Activated naive CD4-positive, alpha-beta T cell (primary cell): ENCODE measurements around the gene RBBP8.
"Not testable (repeated sequence)": the region's sequence is repeated elsewhere in the genome, so short reads cannot be mapped to it uniquely, and the experiment has no call there.

Experiments
- DNase-seq, 4 experiments: peaks; one replicate each; lab custom pipeline; 2025; lab: John Stamatoyannopoulos, UW

Gene RBBP8

DNA sequence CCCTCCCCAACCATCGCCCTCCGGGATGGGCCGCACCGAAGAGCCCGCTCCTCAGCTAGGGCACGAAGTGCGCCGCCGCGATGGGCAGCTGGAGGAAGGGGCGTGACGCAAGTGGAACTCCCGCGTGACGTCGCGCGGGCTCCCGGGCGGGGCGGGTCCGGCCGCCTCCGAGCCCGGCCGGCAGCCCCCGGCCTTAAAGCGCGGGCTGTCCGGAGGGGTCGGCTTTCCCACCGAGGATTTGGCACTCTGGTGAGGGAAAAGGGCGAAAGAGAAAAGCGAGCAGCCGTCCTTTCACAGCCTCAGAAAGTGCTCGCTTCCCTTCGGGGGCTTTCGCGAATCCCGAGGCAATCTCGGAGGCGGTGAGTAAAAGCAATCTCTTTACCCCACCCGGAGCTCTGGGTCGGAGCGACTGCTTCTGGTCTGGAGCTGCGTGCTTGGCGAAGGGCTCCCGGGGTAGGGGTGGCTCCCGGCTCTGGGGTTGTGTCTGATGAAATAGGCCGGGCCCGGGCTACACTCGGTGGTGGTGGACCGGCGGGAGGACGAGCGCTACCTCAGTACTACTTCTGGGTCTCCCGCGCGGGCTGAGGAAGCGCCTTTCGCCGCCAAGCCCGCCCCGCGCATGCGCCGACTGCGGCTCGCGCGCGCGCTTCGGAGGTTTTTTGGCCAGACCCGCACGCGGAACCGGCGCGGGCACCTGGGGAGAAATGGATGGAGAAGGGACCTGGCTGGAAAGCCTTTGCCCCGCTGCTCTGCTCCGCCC, at the start of gene RBBP8:
TSS of gene RBBP8 (plus strand) at position 123 of the 760 bp plus-strand sequence. CDS start 3,524 bp downstream, outside the sequence.
- peak; percentile 48 to 67 (median 53) for DNase-seq

DNA sequence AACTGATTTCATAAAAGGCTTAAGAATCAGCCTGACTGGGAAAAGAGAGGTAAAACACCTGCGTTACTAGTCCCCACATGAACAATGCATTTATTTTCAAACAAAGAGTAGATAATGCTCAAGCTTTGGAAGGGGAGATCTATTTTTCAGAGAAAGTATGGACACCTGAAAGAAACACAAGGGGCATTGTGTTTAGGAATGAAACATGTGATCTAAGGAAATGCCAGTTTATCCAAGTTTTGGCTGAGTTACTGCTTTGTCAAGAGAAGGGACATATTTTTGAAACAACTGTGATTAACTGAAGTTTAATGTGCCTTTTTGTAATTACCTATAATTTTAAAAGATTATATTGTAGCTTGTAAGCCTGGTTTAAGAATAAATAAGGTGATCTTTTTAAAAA, 49.3 kb upstream of the RBBP8 start:
- DNase-seq = no peak

DNA sequence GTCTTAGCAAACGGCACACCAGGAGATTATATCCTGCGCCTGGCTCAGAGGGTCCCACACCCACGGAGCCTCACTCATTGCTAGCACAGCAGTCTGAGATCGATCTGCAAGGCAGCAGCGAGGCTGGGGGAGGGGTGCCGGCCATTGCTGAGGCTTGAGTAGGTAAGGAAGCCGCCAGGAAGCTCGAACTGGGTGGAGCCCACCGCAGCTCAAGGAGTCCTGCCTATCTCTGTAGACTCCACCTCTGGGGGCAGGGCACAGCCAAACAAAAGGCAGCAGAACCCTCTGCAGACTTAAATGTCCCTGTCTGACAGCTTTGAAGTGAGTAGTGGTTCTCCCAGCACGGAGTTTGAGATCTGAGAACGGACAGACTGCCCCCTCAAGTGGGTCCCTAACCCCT, 47.4 kb upstream of the RBBP8 start:
- DNase-seq = not testable (repeated sequence)

DNA sequence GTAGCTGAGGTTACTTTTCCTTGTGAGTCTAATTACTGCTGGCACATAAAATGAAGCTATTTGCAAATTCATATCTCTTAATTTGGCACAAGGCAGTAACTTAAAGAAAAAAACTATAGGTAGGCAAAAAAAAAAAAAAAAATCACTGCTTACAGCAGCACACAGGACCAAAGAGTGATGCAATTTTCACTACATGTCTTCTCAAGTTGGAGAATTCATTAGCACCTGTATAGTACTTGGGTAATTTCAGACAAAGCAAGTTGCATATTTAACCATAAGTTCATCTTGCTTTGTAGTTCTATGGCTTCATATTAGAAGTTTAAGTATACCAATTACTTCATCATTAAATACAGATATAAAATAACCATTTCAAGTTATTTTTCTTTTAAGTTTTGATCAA, 33.7 kb upstream of the RBBP8 start:
- DNase-seq = no peak

DNA sequence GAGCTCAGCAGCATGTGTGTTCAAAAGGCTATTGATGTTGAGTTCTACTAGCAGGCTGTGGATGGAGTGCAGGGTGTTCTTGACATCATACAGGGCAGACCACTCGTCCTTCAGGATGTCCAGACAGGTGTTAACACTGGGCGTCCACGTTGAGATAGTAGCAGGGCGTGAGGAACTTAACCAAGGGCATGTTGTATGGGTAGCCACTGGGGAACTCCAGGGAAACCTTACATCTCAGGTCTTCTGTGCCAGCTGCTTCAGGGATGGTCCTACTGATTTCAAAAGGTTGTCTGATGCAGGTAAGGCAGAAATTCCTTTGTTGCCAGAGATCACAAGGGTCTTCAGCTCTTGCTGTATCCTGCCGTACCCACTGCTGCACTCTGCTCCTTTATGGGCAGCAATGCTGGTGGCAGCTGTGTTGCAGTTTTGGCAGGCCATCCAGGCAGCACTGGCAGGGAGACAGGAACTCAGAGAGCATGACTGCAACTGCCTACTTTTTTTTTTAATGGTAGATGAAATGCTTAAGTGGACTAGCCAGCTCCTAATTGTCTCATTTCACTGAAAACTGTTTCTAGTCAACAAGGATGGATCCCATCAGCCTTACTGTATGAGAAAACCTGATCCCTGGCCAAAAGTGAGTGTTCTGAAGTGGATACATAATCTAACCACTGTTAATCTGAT, 32.4 kb upstream of the RBBP8 start:
- DNase-seq = no peak

DNA sequence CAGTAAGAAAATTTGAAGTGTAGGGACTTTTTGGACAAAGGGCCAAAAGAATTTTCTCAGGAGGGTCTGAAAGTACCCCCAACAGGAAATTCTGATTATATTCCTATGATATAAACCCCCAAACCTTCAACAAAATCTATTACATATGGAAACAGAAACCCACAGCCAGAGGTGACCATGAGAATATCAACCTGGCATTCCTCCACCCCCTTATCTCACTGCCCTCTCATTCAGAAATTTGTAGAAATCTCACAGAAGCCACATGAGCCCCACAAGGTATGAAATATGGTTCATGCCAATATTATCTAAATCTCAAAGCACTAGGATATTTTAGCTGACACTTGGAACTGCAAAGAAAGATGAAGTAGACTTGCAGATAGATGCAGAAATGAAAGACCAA, 31.0 kb upstream of the RBBP8 start:
- DNase-seq = no peak

DNA sequence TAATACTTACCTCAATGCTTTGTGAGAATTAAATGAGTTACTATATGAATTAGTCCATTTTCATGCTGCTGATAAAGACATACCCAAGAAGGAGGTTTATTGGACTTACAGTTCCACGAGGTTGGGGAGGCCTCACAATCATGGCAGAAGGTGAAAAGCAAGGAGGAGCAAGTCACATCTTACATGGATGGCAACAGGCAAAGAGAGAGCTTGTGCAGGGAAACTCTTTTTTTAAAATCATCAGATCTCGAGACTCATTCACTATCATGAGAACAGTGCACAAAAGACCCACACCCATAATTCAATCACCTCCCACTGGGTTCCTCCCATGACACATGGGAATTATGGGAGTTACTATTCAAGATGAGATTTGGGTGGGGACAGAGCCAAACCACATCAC, 29.9 kb upstream of the RBBP8 start:
- DNase-seq = not testable (repeated sequence)

DNA sequence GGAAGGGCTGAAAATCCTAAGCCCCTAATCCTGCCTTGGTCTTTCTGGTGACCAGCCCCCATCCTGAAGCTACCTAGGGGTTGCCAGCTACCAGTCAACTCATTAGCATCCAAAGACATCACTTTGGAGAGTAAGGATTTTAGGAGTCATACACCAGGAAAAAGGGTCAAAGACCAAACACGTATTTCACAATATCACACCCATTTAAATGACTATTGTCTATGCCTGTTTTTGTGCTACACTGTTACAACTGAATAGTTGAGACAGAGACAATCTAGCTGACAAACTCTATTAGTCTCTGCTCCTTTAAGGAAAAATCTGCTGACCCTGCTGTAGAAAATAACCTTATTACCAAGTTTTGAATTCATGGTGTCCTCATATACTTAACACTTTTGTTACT, 21.0 kb upstream of the RBBP8 start:
- no peak for DNase-seq

DNA sequence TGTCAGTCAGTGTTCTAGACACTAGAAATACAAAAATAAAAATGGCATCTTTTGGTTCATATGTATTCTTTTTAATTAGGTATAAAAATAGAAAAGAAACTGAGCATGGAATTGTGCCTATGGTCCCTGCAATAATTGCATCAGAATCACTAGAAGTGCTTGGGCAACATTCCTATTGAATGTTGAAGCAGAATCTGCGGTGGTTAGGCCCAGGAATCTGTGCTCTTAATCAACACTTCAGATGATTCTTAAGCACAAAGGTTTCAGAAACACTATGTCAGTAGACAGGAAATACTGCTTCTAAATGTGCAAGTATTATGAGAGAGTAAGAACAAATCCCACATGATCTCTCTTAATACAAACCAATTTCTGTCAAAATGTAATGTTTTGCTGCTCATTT, 20.3 kb upstream of the RBBP8 start:
- DNase-seq = no peak

DNA sequence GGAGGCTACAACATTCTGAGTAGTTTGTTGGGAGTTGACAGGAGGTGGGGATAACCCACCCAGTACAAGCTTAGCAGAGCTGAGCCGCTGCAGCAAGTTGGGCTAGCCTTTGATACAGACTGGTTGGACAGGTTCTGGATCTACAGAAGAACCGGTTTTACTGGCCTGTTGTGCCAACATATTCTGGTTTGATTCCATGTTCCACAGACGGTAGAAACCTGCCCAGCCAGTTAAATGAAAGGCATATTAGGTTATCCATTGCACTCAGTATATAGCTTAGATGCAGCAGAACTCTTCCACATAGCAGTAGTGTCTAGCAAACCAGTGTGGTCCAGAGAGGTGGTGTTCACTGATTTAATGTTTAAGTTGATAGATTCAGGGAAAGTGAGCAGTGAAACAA, 19.3 kb upstream of the RBBP8 start:
- DNase-seq = no peak

DNA sequence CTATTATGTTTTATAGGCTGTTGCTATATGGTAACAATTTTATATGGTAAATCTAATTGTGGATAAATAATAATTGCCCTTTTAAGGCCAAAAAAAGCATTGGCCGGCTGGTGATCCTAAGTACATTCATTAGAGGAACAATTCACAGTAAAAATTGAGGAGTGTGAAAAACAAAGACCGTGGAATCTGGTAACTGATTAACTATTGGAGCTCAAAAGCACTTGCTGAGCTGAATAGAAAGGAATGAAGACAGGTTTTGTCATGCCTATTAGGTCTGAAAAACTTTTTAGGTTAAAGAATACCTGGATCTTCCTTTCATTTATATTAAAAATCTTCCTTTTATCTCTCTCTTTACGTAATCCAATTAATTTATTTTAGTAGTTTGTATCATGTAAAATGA, 18.5 kb upstream of the RBBP8 start:
- no peak for DNase-seq

DNA sequence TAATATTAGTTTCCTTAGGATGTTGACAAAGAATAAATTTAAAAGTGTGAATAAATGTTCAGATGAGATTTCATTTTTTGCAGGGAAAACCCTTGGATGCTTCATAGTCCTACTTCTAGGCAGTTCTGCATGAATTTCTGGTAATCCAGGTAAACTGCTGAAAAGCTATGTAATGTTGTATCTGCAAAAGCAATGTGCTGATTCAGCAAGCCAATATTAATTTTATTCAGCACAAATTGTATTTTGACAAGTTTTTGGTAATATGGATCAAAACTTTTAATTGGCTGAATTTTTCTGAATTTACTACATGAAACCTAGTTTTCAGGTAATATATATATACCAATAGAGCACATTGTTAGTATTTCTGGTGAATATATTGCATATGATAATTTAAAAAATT, 17.8 kb upstream of the RBBP8 start:
- no peak for DNase-seq

DNA sequence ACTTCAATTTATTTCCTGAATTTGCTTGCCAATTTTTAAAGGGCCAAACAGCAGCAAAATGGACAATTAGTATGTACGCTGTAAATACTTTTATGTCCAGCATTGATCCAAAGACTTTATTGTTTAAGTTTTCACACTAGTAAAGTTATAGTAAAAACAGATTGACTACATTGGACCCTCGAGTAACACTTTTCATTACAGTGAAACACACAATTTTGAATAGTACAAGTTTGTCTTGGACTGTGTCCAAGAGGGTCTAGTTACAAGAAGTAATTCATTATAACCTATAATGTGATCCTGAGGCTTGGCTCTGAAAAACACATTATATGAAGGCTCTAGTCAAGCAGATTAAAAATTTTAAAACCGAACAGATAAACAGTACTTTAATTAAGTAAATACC, 11.4 kb upstream of the RBBP8 start:
- DNase-seq = no peak

DNA sequence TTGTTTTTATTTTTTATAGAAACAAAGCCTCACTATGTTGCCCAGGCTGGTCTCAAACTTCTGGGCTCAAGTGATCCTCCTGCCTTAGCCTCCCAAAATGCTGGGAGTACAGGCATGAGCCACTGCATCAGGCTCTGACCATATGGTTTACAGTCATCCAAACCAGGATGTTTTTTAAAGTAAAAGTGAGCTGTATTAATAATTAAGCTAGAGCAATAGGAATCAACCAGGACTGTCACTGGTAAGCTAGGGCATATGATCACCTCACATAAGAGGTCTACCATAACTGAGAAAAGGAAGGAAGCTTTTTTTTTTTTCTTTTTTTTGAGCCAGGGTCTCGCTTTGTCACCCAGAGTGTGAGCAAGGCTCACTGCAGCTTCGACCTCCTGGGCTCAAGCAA, 8.5 kb upstream of the RBBP8 start:
- DNase-seq = no peak

DNA sequence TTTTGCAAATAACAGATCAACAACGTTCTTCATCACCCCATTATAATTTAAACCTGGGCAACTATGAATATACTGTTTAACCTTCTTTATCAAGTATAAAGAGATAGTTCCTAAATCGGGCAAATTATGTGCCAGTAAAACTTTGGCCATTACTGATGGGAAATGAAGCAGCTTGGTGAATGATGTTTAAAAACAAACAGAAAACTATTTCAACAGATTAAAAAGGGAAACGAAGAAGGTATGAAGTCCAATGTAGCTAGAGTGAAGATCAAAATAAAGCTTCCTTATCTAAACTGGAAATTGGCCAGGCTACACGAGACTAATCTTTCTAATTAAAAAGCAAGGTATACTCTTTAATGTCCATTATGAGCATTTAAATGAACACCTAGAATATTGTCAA, 6.7 kb upstream of the RBBP8 start:
- DNase-seq = no peak

DNA sequence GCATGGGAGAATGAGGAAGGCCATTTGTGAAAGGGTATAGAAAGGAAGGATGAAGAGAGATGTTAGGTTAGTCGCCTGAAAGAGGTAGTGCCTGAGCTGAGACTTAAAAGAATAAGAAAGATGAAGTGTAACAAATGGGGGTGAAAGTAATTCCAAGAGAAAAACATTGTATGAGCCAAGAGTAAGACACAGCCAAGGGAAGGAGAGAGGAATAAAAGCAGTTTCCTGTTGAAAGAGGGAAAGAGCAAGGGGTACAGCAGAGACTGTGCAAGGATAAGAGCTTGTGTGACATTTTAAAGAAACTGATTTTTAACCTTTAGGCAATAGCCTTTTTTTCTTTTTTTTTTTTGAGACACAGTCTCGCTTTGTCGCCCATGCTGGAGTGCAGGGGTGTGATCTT, 4.8 kb upstream of the RBBP8 start:
- no peak for DNase-seq

DNA sequence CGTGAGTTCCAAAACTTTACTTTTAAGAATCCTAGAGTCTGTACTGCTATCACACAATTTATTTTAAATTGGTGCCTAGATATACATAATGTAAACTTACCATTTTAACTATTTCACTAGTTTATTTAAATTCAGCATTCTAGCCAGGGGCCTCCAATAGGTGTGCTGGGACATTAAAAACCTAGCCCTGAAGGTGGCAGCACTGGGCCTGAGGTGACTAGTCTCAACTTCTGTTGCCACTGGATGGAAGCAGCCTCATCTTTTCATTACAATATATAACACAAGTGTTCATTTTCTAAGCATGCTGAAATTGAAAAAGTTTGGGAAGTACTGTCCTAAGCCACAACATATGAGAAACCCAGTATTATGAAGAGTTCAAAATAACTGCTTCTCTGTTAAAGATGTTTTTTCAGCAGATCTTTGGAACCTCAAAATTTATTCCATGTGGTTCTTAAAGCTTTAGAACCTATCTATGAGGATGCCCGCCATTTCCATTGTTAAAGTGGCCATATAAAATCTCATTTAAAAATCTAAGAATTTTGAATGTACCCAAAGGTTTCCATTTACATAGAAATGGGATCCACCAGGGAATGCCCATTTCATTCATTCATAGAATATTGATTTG, 2.9 kb upstream of the RBBP8 start:
- DNase-seq = peak; percentile 21 to 68 (median 46)

DNA sequence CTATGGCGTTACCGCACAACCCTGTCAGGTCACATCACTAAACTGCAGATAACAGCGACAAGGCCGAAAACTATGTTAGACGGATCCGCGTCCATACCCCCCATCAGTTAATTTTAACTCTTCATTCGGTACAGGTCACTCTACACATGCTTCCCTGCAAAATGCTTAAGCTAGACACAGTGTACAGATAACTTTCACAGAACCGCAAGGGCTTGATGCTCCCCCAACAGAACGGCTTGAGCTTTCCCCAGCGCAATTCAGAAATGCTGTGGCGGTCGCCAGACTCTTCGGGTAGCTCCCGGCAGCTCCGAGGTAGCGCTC, 283 bp upstream of the RBBP8 start:
- no peak for DNase-seq

DNA sequence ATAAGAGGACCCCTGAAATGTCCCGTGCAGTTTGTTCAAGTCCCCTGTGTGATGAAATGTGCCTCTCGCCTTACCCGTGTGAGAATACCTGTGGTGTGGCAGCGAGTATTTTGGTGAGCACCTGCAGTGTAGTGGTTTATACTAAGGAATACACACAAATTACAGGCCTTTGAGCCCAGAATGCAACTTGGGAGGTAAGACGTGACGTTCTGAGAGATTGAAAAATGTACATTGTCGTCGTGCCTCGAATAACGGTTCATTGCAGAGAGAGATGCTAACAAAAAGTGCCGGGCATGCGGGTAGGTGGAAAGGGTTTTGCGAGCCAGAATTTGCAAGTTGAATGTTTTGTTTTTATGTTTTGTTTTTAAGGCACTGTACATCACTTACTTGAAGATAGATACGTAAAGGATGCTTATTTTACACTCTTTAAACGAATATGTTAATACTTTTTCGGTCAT, 867 bp downstream of the RBBP8 start:
- DNase-seq = no peak

DNA sequence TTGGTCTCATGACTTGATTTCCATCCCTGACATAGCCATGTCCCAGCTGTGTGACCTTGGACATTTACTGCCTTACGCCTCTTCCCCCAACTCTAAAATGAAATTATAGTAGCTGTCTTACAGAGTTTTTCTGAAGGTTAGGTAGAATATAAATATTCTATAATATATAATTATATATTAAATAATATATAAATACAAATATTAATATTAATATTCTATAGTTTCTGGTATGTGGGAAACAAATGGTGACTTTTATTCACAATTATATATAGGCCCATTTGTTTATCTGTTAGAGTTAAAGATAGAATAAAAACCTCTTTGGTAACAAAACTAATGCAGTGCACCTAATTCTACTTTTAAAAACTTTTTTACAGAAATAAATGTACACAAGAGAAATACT, 1.7 kb downstream of the RBBP8 start:
- no peak for DNase-seq

DNA sequence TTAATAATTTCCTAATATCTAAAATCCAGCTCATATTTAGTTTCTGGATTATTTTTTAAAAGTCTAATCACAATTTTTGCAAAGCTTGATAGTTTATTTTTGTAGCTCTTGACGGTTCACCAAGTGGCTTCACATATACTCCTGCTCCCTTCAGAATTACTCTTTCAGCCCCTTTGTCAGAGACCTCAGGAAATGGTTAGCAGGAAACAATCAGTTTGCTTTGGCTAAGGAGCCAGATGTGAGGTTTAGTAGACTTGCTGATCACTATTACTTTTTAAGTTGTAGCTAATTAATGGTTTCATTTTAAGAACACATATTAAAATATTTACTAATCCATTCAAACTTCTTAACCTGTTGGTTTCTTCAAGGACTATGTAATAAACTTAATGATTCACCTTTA, 2.3 kb downstream of the RBBP8 start:
- no peak for DNase-seq

DNA sequence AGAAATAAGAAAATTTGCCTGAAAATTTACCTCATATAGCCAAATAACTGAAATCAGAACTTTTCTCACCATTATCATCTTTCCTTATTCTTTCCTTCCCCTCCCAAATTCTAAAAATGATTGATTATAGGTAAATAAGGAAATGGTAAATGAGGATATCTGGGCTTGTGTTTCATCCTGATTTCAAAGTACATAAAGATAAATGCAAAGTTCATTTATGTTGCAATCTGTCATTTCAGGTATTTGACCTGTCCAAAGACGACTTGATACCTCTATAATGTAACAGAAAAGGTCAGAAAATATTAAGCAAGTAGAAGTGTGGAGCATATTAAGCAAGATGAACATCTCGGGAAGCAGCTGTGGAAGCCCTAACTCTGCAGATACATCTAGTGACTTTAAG, 3.4 kb downstream of the RBBP8 start:
- no peak for DNase-seq

DNA sequence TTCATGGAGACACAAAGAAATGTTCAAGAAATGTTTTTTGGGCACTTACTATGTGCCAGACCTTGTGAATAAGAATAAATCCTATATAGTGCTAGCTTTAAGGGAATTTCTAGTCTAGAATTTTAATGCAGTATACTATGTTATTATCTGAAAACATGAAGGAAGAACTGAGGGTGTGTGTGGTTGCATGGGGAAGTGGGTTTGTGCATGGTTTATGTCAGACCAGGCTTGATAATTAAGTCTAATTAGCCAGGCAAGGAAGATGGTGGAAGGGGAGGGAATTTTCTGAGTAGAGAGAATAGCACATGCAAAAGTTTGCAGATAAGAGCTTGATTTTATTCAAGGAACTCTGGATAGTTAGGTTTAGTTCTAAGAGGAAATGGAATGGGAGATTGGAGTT, 6.5 kb downstream of the RBBP8 start:
- no peak for DNase-seq
